NCI-H2171 treated with DMSO at 0.1 percent for 48 hours (cell line): ENCODE measurements around the gene TRAK1.

ENCODE experiments used
- DNase-seq: peaks from one replicate; lab custom pipeline; 2025; lab: John Stamatoyannopoulos, UW

TRAK1 gene

GRCh38 chr3:42209917-42210316 is 118.8 kb downstream of the TRAK1 start:
- no peak for DNase-seq

DNA sequence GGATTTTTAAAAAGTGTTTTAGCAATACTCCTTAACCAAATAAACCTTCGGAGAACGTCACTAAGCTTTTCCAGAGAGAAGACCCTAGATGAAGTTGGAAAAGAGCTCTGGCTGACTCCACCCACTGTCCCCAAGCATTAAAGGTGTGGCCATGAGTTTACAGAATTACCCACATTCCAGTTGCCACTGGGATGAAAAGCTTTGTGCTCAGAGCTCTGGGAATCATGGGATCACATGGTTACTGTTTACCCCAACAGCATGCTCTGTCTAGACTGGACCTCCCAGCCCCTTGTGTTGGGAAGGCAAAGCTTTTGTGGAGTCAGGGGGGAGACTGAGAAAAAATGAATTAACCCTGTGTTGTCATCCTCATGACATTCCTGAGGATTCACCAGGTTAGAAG is 119.6 kb downstream of the TRAK1 start:
- no peak for DNase-seq

GRCh38 chr3:42213417-42213816 is 122.3 kb downstream of the TRAK1 start:
- DNase-seq: no peak

DNA sequence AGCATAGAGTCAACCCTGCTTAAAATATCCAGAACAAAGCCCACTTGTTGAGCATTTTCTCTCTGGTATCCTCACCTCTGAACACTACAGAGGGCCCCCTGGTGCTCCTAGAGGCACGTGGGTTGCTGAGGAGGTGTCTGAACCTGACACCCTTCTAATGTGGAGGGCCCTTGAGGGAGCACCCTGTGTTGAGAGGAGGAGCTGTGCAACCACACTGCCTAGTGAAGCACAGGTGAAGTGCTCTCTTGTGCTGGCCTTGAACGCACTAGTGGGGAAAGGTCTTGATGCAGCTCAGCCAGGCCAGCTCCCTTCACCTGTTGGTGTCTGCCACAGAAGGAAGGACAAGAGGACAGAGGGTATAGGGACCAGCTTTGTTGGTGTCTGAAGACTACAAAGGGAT is 122.9 kb downstream of the TRAK1 start:
- no peak for DNase-seq

DNA sequence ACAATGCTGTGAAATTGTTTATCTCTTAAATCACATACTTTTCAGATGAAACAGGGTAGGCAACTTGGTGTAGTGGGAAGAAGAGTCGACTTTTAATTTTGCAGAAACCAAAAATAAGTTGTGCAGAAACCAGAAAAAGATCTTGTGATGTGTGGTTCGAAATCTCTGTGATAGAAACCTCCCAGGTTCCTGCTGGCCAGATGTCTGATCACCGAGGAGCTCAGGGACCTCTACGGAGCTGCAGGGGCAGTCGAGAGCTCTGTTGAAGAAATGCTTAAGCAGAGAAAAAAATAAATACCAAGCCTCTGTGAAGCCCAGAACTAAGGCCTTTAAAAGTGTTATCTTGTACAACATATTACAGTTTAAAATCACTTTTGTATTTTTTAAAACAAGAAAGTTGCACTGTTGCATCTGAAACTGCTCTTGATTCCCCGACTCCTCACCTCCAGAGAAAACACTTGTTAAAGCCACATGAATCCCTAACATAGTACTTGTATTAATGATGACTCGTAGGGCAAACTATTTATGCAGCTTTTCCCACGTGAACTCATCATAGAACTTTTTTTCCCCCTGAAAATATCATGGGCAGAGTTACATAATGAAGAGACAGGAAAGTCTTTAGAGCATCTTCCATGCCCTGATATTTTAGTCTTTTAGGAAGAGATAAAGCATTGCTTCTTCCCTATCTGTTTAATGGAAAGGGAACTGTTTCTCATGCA is 123.6 kb downstream of the TRAK1 start:
- DNase-seq: no peak

DNA sequence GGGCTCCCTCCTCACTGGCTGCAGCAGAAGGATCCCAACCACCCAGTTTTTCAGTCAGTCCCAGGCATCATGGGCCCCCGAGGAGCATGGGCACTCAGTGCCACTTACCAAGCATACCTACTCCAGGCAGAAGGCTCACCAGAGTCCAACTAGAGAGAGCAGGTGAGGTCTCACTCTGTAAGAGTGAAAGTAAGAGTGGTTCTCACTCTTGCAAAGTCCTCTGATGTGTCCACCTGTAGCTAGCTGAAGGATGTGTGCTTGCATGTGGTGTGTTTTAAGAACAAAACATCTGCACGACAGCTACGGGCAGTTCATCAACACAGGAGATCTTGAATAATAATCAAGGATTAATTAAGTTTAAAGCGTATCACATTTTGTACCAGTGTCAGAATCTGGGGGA is 125.1 kb downstream of the TRAK1 start:
- no peak for DNase-seq

- DNase-seq: no peak
Observed at GRCh38 chr3:42216931-42217333, 125.8 kb downstream of the TRAK1 start.

- no peak for DNase-seq
Observed at GRCh38 chr3:42220436-42221121, 129.4 kb downstream of the TRAK1 start.

GRCh38 chr3:42222942-42223693 is 132.0 kb downstream of the TRAK1 start:
- DNase-seq: no peak

- DNase-seq: no peak
Observed at GRCh38 chr3:42224178-42224577, 133.0 kb downstream of the TRAK1 start.

DNA sequence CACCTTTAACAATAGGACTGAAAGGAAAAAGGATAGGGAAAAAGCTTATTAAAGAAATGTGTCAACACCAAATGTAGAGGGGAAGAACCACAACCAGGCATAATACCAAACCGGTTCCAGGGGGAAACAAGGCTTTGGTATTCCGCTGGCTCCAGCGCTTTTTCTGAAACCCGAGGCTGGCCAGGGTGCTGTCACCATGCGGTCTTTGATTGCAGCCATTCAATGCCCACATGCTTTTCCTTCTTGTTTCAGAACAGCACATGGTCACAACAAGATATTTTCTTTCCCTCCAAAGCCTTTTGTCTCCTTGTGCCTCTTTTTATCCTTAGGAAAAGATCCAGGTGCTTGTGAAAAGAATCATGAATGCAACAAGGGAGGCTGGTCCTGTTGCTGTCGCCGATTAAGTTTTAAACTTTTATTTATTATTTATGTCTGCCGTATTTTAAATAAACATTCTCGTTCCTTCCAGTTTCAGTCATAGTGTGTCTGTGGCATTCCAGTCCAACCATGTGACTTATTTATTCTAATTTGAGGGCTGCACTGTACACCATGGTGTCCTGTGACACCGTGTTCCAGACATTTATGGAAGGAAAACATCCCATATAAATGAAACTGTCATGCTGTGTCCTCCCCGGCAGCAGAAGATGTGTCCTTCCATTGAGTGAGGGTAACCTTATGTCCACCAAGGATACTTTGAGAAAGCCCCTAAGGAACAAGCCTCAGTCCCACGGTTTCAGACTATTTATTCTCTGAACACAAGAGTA is 133.7 kb downstream of the TRAK1 start:
- no peak for DNase-seq

DNA sequence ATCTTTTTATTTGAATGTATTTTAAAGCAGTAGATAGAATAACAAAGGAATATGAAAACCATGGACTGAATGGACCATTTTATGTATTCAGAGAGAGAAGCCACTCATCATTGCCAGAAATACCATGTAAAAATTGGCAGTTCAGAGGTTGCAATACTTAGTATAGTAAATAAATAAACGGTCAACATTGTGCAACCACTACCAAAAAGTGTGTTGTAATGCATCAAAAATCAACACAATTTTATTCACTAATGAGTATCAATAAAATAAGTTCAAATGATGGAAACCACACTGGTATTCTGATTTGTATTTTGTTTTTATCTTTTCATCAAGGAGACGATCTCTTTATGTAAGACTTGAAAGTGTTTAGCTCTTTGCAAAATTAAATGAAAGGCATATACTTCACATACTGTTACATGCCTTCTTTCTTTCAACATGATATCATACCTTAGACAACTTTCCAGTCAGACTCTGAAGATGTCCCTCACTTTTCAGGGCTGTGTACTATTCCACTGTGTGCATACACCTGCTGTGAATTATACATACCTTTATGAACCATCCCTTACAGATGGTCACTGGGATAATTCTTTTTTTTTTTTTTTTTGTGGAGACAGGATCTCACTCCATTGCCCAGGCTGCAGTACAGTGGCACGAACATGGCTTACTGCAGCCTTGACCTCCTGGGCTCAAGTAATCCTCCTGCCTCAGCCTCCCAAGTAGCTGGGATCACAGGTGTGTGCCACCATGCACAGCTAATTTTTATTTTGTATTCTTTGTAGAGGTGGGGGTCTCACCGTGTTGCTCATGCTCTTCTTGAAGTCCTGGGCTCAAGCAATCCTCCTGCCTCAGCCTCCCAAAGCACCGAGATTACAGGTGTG is 134.6 kb downstream of the TRAK1 start:
- DNase-seq: no peak

GRCh38 chr3:42226470-42227425 is 135.6 kb downstream of the TRAK1 start:
- DNase-seq: no peak

GRCh38 chr3:42228796-42229195 is 137.6 kb downstream of the TRAK1 start:
- peak; percentile 45 for DNase-seq

DNA sequence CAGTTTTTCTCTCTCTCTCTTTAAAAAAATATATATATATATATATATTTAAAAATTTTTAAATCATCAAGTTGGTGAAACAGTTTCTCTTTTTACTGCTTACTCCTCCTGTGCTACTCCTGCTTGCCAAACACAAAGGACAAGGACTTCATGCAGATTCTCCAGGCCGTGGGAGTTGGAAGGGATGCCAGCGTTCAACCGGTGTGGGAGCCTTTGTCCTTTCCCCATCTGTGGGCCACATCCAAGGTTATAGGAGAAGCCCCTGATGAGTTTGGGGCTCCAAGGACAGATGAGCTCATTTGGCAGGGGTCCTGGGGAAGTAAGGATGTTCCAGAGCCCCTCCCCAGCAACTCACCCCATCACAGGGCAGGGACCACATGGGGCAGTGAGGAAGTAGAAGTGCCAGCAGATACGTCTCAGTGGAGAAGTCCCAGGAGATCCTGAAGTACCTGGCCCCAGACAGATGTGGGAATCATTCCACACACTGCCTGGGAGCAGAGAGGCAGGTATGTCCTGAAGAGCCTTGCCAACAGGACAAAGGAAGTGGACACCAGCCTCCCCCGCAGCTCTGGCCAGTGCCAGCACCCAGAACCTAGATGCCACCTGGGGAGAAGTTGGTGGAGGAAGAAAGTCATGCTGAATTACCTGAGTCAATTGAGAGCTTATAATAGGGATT is 138.2 kb downstream of the TRAK1 start:
- DNase-seq: no peak

DNA sequence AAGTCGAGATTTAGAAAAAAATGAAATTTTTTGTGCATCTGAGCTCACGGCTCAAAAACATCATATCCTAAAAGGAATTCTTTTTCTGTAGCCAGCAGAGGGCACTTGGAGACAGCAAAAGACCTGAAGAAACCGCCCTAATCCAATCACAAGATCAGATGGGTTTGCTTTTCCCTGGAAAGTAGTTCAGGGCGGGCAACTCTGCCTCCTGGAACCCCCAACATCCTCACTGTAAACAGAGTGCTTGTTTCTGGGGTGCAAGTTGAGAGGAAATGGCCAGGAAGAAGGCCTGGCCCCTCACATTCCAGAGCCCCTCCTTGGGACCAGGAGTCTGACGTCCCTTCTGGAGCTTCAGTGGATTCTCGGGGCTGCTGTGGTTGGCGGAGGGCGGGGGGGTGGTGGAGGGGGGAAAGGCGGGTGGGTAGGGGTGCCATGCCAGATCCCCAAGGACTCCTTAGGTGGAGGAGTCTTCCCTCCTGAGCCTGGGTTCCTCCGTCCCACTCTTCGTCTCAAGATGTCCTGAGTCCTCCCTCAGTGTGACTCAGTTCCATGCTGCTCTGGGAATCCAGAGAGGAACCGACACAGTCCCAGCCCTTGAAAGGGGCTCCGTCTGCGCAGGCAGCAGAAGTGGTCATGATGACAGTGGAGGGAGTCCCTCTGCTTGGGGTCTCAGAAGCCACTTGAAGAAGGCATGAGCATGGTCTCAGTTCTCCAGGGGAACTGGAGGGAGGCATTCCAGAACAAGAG is 139.0 kb downstream of the TRAK1 start:
- peak; percentile 54 for DNase-seq

DNA sequence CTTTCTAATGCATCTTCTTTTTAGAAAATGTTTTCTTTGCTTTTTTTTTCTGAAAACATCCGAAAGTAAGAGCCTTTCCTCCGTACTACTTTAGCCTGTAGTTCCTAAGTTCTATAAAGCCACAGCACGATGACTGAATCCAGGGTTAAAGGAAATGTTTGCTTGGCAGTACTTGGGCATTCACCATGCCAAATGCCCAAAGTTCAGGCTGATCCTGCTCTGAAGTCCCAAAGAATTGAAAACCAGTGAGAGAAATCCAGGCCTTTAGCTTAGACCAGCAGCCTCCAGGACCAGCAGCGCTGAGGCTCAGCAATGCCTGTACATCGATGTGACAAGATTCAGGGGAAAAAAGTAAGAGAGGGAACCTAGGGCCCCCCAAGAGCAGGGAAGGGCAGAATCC is 139.7 kb downstream of the TRAK1 start:
- DNase-seq: no peak

GRCh38 chr3:42235532-42235931 is 144.4 kb downstream of the TRAK1 start:
- DNase-seq: no peak

DNA sequence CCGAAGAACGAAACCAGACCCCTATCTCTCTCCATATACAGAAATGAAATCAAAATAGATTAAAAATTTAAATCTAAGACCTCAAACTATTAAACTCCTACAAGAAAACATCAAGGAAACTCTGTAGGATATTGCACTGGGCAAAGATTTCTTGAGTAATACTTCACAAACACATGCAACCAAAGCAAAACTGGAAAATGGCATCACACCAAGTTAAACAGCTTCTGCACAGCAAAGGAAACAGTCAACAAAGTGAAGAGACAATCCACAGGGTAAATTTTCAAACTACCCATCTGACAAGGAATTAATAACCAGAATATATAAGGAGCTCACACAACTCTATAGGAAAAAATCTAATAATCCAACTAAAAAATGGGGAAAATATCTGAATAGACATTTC is 145.5 kb downstream of the TRAK1 start:
- no peak for DNase-seq
